SW480 (cell line): ENCODE data around the gene GPATCH11.

Experiments used
- DNase-seq: peaks from one replicate; pipeline ENCODE4 v3.0.0-alpha.2; 2016; ENCODE audit warnings: low spot score

Gene GPATCH11

DNA sequence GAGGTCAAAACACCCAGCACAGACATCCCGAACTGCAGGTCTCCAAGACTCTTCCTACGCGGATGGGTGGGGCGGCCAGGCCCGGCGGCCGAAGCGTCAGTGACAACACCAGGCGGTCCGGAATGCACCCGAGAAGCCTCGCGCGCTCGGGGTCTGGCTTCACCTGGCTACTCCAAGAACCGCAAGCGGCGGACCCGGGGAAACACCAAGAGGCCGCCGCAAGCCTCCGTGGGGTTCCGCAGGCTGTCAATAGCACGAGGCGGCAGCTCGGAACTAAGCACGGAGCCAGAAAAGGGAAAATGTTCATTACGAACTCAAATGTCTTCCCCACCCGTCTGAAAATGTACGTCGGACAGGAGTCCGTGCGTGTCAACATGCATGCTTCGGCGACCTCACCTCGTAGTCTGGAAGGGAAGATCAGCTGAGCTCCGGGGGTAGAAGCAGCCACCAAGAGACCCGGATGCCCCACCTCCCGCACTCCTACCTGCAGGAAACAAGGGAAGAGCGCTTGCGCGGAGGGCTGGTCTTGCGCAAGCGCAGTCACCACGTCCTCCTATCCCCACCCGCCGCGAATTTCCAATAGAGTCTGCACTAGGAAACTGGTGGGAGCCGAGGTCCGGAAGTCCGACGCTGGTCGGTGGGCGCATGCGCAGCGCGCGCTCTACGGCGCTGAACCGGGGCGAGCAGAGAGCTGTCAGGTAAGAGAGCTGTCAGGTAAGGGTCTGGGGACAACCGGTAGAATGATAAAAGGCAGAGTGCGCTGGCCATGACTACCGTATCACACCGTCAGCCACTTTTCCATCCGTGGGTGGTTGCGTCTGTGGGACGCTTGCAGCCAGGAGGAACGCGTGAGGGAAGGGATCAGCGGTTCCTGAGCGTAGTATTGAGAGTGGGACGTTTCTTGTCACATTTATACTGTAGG, at the start of gene GPATCH11, which contains the start of gene HEATR5B:
TSS of gene GPATCH11 (plus strand) at position 646 of the 922 bp plus-strand sequence. CDS start 3,864 bp downstream, outside the sequence.
TSS of gene HEATR5B (minus strand) at position 500 of the 922 bp plus-strand sequence. CDS start 958 bp downstream, outside the sequence.
- DNase-seq, result peak; percentile 99

DNA sequence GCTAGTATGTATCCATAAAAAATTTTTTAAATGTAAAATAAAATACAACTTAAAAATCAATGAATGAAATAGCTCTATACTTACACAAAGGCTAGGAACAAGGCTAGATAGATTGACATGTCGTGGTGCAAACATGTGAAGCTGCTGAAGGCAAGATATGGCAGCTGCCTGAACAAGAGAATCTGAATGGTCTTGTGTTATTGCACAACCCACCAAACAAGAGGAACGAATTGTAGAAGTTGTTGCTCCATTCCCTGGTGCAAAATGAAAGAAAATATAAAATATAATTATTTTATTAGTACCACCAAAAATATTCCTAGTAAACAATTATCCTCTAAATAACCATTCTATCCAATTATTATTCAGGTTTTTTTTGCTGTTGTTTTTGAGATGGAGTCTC, 46.5 kb upstream of the GPATCH11 start:
- DNase-seq, result no peak

DNA sequence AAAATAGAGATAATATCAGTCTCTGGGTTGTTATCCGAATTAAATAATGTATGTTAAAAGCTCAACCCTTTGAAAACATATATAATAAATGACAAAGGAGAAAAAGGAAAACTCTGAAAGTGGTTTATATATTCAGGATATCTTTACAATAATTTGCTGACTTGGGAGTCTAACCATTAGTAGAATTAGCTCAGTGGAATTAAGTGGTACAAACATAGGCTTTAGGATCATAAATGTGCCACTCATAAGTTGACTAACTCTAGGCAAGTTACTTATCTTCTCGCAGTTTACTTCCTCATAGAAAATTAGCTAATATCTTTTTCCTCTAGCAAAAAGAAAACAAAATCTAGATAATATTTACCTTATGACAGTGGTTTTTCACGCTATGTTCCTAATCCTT, 44.7 kb upstream of the GPATCH11 start:
- no peak for DNase-seq

DNA sequence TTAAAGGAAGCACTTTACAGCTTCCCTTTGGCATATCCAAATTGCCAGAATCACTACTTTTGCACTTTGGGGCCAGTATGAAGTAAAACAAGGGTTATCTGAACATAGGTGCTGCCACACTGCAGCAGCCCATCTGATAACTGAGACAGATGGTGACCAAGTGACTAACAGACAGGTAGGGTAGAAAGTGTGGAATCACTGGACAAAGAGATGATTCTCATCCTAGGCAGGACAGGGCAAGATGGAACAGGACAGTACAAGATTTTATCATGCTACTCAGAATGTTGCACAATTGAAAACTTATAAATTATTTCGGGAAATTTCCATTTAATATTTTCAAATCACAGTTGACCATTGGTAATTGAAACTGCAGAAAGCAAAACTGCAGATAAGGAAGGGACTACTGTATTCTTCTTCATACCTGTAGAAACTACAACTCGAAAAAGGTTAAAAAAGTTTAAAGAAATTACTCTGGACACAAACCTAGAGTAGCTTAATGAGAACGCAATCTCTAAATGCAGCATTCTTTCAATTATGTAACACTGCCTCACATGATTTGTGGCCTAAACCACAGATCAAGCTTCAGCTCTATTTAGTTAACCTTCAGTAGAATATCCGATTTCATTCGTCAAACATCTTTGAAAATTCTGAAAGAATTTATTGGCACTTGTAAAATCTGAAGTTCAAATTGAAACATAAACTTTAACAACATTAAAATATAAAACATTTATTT, 31.6 kb upstream of the GPATCH11 start:
- DNase-seq, result no peak

DNA sequence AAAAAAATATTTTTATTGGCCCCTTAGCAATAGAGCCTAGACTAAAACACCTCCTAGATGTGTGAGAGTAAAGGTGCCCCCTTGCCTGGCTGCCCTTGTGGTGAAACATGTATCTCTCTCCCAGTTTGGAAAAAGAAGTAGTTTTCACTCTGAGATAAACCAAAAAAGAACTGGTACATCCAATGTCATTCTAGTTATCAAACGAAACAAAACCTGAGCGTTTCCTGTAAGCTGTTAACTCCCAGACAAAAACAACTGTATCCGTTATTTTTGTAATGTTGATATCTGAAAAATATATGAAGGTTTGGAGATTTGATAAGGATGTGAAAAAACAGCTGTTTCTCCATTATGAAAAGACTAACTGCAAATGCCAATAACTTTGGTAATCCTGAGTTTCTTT, 24.5 kb upstream of the GPATCH11 start:
- DNase-seq, result no peak

DNA sequence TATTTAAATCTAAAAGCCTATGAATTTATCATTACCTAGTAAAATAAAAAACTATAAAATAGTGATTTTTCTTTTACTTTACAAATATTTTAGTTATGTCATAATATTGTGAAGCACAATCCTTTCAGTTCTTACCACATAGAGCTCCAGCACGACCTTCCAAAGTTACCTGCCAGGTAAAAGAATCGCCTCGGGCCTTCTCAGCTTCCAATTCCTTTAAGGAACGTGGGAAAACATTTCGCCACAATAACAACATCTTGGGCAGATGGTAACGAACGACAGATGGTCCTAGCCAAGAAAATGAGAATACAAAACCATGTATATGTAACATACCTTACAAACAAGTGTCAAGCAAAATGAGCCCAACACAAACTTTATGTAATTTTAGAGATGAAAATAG, 23.9 kb upstream of the GPATCH11 start:
- DNase-seq, result no peak

DNA sequence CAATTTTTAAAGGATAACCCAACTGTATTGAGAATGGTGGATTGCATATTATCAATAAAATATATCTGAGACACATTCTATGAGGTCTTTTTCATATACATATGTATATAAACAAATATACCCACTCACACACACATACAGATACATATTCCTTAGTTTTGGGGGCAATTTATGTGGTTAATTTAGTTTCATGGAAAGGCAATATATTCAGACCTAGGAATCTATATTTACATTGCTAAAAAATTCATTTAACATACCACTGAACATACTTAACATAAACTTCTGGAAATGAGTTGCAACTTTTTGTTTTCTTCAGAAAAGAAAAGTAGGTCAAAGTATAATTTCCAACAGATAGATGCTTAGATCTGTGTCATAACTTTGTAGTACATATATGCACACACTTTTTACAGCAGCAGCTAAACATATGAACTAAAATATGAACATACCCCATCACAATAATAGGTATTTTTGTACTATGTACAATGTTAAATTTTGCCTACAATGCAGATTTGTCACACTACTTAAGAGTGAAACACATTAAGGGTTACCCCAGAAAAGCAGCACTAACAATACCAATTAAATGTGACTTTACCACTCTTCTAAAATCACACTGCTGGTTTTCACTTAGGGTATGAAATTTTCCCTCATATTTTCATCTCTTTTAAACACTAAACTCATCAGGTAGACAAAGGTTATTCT, 23.2 kb upstream of the GPATCH11 start:
- no peak for DNase-seq

DNA sequence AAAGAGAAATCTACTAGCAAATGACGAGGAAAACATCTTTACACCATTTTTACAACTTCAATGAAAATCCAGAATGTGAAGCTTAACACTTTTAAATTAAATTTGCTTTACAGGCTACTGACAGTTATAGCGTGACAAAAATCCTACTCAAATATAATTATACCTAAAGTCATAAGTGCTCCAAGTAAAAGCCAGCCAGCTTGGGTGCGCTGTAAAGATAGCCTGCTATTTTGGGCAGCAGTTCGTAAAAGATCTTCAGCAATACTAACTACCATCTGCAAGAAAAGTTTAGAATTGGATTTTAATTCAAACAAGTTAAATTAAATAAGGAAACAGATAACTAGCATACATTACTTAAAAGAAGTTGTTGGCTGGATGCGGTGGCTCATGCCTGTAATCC, 22.5 kb upstream of the GPATCH11 start:
- DNase-seq, result no peak

DNA sequence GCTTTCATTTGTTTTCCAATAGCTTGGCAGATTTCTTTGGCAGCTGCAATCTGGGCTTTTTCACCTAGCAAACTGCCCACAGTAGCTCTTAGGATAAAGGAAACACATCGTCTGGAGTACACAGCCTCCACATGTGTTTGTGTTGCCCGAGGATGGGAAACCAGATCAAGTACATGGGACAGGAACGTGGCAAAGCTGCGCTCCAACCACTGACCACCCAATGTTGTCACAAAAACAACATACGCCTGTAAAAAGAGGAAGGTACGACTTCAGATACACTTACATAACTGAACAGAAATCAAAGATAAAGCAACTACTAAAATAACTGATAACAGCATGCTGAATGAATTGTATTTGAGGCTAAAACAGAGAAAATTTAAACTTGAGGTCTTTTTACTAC, 15.6 kb upstream of the GPATCH11 start:
- no peak for DNase-seq

DNA sequence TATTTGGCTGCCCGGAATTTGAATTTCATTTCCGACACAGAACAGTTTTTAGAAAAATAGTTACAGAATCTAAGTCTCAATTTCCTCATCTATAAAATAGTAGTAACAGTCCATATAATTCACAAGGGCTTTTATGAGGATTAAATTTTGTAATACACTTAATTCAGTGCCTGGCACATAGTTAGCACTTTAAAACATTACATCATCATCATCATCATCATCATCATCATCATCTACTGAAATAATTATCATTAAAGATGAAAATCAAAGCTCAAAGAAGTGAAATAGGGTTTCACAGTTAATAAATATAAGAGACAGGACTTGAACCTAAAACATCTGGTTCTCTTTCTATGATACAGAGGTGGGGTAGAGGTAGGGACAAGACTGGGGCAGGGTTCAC, 13.4 kb upstream of the GPATCH11 start:
- no peak for DNase-seq

DNA sequence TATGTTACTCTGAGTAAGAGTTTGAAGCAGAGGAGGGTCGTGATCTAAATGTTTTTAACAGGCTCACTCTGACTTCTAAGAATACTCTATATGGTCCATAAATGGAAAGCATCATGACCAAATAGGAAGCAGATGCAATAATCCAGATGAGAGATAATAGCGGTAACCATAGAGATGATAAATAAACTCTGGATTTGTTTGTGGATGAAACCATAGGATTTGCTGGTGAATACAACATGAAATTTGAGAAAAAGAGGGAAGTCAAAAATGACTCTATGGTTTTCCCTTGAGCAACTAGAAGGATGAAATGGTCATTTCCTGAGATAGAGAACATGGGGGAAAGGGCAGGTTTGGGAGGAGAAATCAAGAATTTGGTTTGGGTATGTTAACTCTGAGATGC, 4.1 kb upstream of the GPATCH11 start:
- DNase-seq, result no peak

DNA sequence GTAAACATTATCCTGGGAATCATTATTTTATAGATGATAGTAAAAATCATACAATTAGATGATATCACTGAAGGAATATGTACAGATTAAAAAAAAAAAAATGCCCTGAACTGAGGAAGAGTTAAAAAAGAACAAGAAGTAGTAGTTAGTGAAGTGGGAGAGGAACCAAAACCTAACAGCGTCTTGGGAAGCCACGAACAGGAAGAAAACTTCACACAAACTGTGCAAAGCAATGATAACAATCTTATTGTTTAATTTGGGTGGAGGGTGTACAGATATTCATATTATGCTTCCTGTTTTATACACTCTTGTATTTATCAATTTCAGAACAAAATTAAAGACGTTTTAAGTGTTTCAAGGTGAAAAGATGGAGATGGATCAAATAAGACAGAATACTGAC, 3.6 kb upstream of the GPATCH11 start:
- no peak for DNase-seq

DNA sequence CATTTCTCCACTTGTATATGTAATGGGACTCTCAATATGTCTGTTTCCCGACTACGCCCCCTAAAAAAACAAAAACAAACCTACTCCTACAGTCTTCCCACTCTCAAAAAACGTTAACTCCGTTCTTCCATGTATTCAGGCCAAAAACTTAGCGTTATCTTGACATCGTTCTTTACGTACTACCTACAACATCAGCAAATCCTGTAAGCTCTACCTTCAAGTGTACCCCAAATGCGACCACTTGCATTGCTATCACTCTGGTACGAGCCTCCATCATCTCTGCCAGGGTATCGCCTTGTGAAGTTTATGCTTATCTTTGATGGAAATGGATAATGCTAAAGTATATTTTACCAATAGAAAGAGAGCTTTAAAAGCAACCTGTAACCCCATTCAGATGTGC, 479 bp downstream of the GPATCH11 start:
- no peak for DNase-seq

DNA sequence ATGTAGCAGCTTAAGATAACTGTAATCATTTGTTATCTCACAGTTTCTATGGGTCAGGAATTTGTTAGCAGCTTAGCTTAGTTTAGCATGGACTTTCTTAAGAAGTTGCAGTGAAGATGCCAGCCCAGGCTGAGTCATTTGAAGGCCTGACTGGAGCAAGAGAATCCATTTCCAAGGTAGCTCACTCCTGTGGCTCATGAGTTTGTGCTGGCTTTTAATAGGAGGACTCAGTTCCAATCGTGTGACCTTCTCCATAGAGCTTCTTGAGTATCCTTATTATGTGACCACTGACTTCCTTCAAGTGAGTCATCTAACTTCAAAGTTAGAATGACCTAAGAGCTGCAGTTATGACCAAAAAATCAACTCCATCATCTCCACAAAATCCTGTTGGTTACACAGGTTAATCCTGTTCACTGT, 1.4 kb downstream of the GPATCH11 start:
- peak; percentile 56 for DNase-seq

DNA sequence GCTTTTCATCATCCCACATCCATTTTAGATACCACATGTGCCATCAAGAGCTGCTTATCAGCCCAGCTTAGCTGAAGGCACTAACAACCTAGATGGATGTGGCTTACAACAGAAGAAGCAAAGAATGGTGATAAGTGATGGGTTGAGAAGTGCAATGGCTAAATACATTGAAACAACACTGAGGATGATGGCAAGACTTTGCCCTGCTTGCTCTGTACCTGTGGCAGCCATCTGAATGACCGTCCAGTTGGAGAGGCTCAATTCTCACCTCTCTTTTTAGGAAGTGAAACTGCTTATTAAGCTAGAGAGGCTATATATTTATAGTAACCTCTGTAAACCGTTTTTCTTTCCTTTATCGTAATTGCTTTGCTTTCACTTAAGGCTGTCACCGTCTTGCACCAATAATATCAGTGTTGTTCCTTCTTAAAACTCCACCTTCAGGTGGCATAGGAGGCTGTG, 5.7 kb downstream of the GPATCH11 start:
- no peak for DNase-seq

DNA sequence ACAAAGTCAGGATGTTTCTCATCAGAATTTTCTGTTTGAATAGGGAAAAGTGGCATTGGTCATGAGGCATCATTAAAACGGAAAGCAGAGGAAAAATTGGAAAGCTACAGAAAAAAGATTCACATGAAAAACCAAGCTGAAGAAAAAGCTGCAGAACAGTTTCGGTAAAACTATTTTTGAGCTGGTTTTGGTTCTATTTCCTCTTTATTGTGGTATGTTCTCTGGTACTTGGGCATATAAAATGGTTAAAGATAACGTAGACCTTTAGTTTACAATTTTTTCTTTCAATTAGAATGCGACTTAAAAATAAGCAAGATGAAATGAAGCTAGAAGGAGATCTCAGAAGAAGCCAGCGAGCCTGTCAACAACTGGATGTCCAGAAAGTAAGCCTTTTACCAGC, 7.6 kb downstream of the GPATCH11 start:
- no peak for DNase-seq

DNA sequence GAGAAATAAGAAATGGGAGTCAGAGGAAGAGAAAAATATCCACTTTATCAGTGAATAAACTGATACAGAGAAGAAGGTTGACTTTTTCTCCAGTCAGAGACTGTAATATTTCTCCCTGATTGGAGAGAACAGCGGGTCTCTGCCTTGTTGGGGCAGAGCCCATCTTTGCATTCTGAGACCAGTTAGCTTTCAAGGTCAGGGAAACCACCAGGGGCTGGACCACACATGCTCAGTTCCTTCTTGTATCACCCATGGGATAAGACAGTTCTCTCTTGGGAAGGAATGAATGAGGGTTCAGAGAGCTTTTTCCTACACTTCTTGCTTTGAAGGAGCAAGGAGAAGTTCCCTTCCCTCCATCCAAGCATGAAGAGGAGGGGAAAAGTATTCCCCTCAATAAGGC, 12.2 kb downstream of the GPATCH11 start:
- DNase-seq, result no peak

DNA sequence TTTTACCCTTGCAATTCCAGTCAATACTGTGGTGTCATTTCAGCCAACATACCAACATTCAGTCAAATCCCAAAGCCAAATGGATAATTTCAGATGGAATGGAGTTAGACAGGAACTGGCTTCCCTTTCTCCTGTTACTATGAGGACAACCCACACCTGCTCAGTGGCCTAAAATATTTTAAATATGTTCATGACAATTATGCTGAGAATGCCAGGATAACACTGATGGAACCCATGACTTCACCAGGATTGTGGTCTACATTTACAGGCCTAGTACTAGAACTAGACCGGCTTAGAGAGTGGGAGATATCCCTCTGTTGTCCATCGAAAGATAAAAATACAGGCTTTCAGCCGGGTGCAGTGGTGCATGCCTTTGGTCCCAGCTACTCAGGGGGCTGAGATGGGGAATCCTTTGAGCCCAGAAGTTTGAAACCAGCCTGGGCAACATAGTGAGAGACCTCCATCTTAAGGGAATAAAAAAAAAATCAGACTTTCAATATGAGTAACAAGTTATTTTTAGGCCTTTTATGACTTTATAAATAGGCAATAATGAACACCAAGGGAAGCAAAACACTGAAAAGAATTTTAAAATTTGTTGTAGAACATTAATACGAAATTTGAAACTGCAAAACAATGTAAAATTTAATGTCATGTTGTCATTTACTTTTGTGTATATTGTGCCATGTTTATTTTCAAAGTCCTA, 14.2 kb downstream of the GPATCH11 start:
- DNase-seq, result no peak

DNA sequence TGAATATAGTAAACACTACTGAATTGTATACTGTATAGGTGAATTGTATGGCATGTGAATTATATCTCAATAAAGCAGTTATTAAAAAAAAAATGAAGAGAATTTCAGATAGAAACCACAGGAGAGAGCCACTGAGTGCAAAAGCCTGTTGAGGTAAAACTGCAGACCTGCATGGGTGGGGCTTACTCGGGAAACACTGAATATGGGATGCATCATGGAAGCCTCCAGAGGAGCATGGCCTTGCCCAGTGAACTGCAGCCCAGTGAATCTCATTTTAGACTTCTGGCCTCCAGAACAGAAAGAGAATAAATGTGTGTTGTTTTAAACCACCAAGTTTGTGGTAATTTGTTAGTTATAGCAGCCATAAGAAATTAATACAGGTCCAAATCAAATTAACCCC, 15.7 kb downstream of the GPATCH11 start:
- DNase-seq, result no peak

DNA sequence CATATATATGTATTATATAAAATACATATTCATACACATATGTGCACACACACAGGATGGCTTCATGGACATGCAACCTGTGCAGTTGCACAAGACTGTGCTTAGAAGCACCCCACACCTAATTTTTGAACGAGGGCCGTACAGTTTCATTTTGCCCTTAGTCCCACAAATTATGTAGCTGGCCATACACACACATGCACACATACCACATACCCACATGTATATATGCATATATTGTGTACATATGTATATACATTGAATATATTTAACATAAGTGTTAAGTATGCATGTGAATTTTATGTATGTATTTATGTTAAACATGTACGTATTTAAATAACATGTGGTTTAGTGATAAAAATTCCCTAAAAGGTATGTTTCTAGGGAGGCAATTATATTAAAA, 18.3 kb downstream of the GPATCH11 start:
- no peak for DNase-seq

DNA sequence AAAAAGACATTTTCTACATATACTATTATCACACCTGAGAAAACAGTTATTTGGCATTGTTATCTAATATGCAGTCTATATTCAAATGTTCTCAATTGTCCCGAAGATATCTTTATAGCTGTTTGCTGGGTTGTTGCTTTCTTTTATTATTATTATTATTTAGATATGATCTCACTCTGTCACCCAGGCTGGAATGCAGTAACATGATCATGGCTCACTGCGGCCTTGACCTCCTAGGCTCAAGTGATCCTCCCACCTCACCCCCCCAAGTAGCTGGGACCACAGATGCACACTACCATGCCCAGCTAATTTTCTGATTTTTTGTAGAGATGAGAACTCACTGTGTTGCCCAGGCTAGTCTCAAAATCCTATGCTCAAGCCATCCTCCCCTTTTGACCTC, 19.9 kb downstream of the GPATCH11 start:
- no peak for DNase-seq

DNA sequence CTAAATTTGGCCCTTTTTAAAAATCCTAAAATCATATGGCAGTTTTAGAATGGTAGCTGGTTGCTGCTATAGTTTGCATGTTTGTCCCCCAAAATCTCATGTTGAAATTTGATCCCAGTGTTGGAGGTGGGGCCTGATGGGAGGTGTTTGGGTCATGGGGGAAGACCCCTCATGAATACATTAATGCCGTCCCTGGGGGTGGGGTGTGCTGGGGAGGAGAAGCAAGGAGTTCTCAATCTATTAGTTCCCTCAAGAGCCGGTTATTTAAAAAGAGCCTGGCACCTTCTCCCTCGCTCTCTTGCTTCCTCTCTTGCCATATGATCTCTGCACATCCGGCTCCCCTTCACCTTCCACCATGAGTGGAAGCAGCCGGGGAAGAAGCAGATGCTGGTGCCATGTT, 20.8 kb downstream of the GPATCH11 start:
- DNase-seq, result no peak
